AG04450 (cell line): ENCODE measurements around the gene RRP36. TPM values are rescaled to one million over a fixed set of nuclear protein-coding genes. Genes with fewer than 3 reads are reported as not detected.

ENCODE experiments used
- CTCF ChIA-PET: fragments of 300-600, 350-600 bp; formaldehyde crosslinking; extraction: SDS; loops from one replicate; lab custom pipeline; 2022; ENCODE audit warnings: antibody characterized with exemption, inconsistent platforms; lab: Charles Lee
- POLR2A ChIA-PET: fragments of 350-600 bp; formaldehyde crosslinking; extraction: SDS; loops from one replicate; lab custom pipeline; 2021; ENCODE audit warnings: antibody characterized with exemption, inconsistent platforms; lab: Yijun Ruan, JAX
- DNase-seq: peaks from one replicate; pipeline ENCODE4 v3.0.0-alpha.2; 2011; ENCODE audit warnings: low read depth, low spot score
- H3K27ac ChIP-seq: one replicate; pipeline ENCODE4 v1.5.1; 2012; ENCODE audit warnings: low read depth, low read length, control low read depth
- H3K27me3 ChIP-seq: one replicate; pipeline ENCODE4 v1.6.0; 2012; ENCODE audit warnings: low read length; ENCODE audit not compliant: control insufficient read depth, insufficient read depth
- H3K4me3 ChIP-seq: 2 replicates; pipeline ENCODE4 v1.5.1; 2011; ENCODE audit warnings: mild to moderate bottlenecking, low read depth, low read length, control low read depth
- H3K9me3 ChIP-seq: 2 replicates; pipeline ENCODE4 v1.5.1; 2012; ENCODE audit warnings: low read length; ENCODE audit not compliant: control insufficient read depth, insufficient read depth
- CTCF ChIP-seq: IDR thresholded peaks from 2 replicates; pipeline ENCODE4 v1.5.1; 2011; ENCODE audit warnings: low read depth, low read length, control low read depth, inconsistent platforms
- polyA plus RNA-seq: library from polyadenylated mRNA; depleted of rRNA; stranded (reverse); fragments of >200 nt; gene quantifications from 2 replicates; pipeline ENCODE4 v1.2.3, GENCODE V29; 2011

The RRP36 gene
- polyA plus RNA-seq, 1 experiment = 54.0 TPM

GRCh38 chr6:43045371-43045930 is 24.0 kb downstream of the RRP36 start:
- no peaks in the 10 kb centered on the region for H3K27me3 ChIP-seq
- POLR2A ChIA-PET = interaction anchor here (0.6 kb wide), 1 partner anchor 31 kb away, joined by 3 read pairs; no protein-coding TSS in a partner anchor
- CTCF ChIA-PET = no interaction called here
- H3K27ac ChIP-seq = no peak overlapping the region
- H3K4me3 ChIP-seq = no peak overlapping the region
- no peaks in the 10 kb centered on the region for H3K9me3 ChIP-seq
- no peak for TF ChIP-seq CTCF
- no peak for DNase-seq

DNA sequence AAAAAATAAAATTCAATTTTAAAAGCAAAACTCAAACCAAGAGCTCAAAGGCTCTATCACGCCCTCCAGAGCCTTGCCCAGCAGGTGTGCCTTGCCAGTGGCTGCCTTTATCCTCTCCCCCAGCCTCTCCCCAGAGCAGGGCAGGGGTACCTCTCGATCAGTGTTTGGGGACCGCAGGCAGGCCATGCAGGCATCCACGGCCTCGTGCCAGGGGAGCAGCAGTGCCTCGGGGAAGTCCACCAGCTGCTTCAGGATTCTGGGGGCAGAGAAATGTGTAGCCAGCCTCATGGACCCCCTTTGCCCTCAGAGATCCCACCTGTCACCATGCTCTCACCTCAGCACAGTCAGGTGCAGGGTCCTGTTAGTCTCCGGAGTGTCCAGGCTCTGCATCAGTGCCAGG is 26.6 kb downstream of the RRP36 start:
- H3K27ac ChIP-seq = no peak overlapping the region
- POLR2A ChIA-PET = interaction anchor here (0.6 kb wide), 1 partner anchor 135 kb away, joined by 3 read pairs; no protein-coding TSS in a partner anchor
- TF ChIP-seq CTCF = no peak
- no peaks in the 10 kb centered on the region for H3K27me3 ChIP-seq
- H3K9me3 ChIP-seq = no peaks in the 10 kb centered on the region; the same call in 1 of the 2 replicates
- no peak for DNase-seq
- H3K4me3 ChIP-seq = no peak overlapping the region
- CTCF ChIA-PET = interaction anchor here (1.3 kb wide), 1 partner anchor 96 kb away, joined by 5 read pairs; no protein-coding TSS in a partner anchor

- TF ChIP-seq CTCF = no peak
- Histone ChIP-seq H3K4me3 (peak overlapping the region; percentile 22; the same call in 1 of the 2 replicates), H3K27ac (no peak overlapping the region), H3K9me3 (peaks cover 4% of the 10 kb centered on the region; the same call in 1 of the 2 replicates), H3K27me3 (no peaks in the 10 kb centered on the region)
- CTCF ChIA-PET = interaction anchor here (2.6 kb wide), 1 partner anchor 93 kb away, joined by 10 read pairs; no protein-coding TSS in a partner anchor
- POLR2A ChIA-PET = interaction anchor here (0.5 kb wide), 1 partner anchor 28 kb away, joined by 6 read pairs; no protein-coding TSS in a partner anchor
- no peak for DNase-seq
Measured at GRCh38 chr6:43050981-43051380, 29.6 kb downstream of the RRP36 start.

- Histone ChIP-seq H3K27ac (peak overlapping the region; percentile 93), H3K9me3 (peaks cover 4% of the 10 kb centered on the region; the same call in 1 of the 2 replicates), H3K27me3 (no peaks in the 10 kb centered on the region), H3K4me3 (peak overlapping the region; percentile 89)
- POLR2A ChIA-PET = interaction anchor here (2.6 kb wide), 1 partner anchor 38 kb away, joined by 25 read pairs; the partner anchor contains the start of genes KLHDC3 and MEA1
- no peak for DNase-seq
- no peak for TF ChIP-seq CTCF
- CTCF ChIA-PET = no interaction called here
Measured at GRCh38 chr6:43052225-43052841, 30.9 kb downstream of the RRP36 start.
